Measurements from ENCODE around the gene ZFYVE28.

The ZFYVE28 gene

GRCh38 chr4:2302387-2303119, 115.9 kb downstream of the ZFYVE28 start:
- no peak for DNase-seq (ENCODE audit: low spot score)

DNA sequence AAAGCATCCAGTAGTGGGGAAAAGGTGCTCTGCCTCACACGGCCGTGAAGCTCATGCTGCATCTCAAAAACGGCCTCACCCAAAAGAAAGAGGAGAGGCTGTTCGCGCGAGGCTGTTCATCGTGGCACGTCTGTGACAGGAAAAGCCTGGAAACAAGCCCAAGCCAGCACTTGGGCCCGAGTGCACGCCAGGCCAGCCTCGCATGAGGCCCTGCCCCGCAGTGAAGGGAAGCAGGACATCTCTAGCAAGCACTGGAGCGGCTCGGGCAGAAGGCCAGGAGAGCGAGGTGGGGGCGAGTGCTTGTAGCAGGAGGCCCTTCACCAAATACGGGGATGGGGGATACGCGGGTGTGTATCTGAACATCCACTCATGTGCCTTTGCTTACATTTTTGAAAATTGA, 116.6 kb downstream of the ZFYVE28 start:
- no peak for DNase-seq (ENCODE audit: low spot score)

DNA sequence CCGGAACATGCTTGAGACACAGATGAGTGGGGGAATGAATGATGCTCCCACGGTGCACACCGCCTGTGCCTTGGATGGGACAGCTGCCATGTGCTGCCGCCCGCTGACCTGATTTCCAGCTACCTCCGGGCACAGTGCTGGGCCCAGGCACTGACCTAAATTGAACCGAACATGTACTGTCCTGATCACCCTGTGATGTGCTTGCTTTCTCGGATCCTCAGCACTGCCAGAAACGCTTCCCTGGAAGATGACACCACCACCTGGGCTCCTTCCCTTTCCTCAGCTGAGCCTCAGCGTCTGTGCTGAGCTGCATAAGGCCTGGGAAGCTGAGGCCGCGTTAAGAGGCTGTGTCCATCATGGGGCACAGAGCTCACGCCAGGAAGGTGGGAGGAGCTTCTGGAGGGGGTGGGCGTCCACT, 117.2 kb downstream of the ZFYVE28 start:
- DNase-seq (ENCODE audit: low spot score) = no peak

DNA sequence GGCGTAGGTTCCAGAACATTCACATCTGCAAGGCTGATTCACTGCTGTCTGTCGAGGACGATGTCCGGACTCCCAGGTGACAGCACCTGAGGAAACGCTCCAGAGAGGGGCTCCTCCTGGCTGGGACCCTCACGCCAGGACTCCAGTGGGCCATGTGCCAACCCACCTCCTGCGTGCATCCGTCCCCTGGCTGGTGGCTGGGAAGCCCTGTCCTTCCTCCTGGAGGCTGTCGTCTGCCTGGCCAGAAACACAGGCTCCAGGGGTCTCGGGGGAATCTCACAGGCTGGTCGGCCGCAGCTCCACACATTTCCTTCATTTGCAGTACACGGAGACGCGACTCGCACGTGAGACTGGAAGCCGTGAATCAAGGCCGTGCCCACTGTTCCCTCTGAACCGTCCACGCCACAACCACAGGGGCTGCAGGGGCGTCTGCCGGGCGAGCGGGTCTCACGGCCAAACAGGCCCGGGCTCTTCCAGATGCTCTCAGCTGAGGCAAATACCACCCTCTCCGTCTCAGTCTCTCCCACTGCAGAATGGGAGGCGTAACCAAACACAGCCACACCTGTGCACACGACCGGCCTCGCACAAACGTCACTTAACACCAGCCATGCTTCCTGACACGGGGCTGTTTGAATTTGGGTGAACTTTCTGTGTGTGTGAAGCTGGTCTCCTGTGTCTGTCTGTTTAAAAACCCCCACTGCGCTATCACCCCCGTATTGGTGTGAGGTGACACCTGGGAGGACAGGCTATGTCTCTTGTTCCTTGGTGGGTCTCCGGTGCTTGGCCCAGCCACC, 117.8 kb downstream of the ZFYVE28 start:
- no peak for DNase-seq (ENCODE audit: low spot score)

DNA sequence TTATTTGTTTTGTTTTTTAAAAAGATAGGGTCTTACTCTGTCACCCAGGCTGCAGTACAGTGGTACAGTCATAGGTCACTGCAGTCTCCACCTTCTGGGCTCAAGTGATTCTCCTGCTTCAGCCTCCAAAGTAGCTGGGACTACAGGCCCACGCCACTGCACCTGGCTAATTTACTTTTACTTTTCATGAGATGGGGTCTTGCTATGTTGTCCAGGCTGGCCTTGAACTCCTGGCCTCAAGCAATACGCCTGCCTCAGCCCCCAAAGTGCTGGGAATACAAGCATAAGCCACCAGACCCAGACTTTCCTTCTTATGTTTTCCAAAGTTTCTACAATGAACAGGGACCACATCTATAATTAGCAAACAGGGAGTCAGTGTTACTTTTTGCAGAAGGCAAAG, 118.7 kb downstream of the ZFYVE28 start:
- no peak for DNase-seq (ENCODE audit: low spot score)

DNA sequence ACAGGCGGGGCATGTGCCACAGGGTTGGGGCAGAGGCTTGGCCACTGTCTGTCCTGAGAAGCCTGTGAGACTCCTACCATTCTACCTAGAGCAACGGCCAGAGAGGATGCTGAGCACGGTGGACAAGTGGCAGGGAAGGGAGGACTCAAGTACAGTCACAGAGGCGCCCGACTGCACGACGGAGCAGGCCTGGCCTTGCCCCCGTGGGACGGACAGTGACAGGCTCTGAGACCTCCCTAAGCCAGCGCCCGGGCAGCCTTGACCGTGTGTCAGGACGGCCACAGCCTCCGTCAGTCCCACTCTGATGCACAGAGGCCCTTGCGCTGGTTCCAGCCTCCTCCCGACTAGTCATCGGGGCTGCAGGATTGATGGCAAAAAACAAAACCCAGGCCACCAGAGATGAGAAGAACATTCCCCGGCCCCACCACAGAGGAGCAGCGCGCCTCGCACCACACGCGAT, 119.9 kb downstream of the ZFYVE28 start:
- DNase-seq (ENCODE audit: low spot score) = no peak

DNA sequence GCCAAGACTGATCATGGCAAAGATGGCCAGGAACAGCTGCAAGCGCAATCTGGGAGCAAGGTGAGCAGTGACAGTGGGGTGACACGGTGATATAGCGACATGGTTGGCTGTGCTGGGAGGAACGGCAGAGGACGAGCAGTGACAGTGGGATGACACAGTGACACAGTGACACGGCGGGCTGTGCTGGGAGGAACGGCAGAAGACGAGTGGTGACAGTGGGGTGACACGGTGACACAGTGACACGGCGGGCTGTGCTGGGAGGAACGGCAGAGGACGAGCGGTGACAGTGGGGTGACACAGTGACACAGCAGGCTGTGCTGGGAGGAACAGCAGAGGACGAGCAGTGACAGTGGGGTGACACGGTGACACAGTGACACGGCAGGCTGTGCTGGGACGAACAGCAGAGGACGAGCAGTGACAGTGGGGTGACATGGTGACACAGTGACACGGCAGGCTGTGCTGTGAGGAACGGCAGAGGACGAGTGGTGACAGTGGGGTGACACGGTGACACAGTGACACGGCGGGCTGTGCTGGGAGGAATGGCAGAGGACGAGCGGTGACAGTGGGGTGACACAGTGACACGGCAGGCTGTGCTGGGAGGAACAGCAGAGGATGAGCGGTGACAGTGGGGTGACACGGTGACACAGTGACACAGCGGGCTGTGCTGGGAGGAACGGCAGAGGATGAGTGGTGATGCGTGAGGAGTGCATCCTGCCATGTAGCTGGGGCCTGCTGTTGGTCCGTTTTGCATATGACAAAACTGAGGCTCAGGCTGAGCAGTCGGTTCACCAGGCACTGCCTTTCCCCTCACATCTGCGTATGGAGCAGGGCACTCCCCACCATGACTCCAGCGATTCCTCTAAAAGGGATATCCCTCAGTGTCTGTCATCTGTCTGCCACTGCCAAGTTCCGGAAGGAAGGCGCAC, 120.6 kb downstream of the ZFYVE28 start:
- DNase-seq (ENCODE audit: low spot score) = peak; percentile 77

DNA sequence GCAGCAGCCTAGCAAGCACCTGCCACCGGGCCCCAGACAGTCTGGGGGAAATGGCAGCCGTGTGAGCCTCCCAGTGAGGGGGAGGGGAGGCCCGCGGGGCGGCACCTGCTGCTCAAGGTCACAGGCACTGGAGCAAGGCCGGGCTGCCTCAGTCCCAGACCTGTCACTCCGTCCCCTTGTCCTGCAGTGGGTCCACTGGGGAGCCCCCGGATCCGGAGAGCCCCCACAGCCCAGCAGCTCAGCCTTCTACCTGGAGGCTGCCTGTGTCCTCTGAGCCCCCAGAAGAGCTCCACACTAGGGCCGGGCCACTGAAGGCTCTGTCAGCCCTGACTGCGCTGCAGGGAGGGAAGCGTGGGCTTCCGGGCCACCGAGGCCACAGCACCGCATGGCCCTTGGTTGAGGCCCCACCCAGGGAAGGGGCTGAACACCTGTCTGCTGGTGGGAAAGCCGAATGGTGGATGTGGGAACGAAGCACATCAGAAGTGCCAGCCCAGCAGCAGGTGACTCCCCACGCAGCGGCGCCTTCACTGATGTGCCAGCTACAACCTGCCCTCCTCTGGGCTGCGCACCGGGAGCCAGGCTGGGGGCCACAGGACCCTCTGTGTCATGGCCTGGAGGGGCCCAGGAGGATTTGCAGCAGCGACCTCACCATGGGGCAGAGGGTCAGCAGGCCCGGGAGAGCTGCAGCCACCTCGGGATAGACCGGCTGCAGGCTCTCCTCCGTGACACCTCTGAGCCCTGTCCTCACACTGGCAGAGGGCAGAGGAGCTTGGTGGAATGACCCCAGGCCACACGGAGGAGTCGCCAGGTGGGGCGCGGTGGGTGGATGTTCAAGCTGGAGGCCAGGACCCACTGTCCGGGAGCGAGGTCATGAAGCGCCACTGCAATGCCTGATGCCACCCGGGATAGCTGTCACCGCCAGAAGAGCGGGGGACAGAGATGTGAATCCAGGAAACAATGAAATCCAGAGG, 121.5 kb downstream of the ZFYVE28 start:
- DNase-seq (ENCODE audit: low spot score) = peak; percentile 61

GRCh38 chr4:2295900-2296442, 122.5 kb downstream of the ZFYVE28 start:
- no peak for DNase-seq (ENCODE audit: low spot score)

DNA sequence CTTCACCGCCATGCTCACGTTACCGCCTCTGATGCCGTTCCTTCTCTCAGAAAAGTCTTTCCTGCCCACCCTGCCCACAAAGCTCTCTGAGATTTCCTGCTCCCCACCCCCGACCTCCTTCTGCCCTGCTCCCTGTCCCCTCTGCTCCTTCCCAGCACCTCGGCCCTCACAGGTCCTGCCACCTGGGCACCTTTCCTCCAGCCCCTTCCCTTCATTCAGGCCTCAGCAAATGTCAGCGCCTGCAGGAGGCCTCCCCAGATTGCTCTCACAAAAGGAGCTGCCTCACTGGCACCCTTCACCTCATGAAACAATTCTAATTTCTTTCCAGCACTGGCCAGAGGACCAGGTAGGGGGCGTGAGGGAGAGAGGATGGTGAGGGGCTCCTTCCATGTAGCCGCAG, 122.9 kb downstream of the ZFYVE28 start:
- no peak for DNase-seq (ENCODE audit: low spot score)

- no peak for DNase-seq (ENCODE audit: low spot score)
Measured at GRCh38 chr4:2292646-2293108, 125.8 kb downstream of the ZFYVE28 start.

DNA sequence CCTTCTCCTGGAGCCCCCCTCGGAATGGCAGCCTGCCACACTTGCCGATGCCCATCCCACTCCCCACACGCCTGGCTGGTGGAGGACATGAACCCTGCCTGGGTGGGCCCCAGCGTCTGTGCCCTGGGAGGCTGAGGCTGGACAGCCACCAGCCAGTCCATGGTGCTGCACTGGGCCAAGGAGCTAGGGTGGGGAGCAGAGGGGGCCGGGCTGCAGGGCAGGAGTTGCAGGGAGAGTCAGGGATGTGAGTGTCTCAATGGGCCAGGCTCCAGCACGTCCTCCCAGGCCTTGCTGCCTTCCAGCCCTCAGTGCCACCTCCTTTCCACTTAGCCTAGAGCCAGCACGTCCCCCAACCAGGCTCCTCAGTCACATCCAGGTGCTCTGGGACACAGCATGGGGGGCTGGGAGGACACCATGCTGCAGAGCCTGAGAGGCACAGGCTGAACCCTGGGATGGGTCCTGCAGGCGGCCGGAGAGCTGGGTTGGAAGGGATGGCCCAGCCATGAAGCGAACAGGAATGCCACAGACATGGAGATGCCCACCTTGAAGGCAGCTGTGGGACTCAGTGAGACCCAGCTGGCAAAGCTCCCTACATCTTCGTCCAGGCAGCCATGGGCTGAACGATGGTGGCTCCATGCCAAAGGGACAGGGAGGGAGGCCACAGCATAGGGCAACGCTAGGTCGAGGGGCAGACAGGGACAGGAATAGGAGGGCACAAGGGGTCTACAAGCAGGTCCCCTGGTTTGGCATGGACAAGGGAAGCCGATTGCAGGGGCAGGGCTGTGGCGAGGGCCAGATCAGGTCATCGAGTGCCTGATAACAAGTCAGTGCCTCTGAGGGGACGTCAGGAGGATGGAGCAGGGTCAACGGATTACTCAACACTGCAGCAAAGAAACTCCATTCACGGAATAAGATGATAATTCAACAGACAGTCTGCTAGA, 126.5 kb downstream of the ZFYVE28 start:
- DNase-seq (ENCODE audit: low spot score) = no peak

GRCh38 chr4:2290974-2291704, 127.3 kb downstream of the ZFYVE28 start:
- DNase-seq (ENCODE audit: low spot score) = peak; percentile 56

GRCh38 chr4:2290488-2290887, 128.0 kb downstream of the ZFYVE28 start:
- no peak for DNase-seq (ENCODE audit: low spot score)

DNA sequence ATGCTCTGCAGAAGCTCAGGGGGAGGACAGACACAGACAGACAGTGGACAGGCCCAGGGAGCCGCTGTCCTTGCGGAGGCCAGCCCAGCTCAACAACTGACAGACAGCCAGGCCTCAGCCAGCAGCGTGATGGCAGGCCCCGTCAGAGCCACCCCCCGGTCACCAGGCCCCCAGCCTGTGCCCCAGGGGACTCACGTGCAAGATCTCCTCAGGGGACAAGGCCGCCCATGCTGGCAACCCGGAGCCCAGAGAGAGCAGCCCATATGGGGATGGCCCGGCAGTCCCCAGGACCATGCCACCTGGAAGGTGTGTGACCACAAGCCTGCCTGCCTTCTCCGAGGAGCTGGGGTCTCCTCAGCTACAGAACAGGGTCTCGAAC, 128.5 kb downstream of the ZFYVE28 start:
- DNase-seq (ENCODE audit: low spot score) = no peak

DNA sequence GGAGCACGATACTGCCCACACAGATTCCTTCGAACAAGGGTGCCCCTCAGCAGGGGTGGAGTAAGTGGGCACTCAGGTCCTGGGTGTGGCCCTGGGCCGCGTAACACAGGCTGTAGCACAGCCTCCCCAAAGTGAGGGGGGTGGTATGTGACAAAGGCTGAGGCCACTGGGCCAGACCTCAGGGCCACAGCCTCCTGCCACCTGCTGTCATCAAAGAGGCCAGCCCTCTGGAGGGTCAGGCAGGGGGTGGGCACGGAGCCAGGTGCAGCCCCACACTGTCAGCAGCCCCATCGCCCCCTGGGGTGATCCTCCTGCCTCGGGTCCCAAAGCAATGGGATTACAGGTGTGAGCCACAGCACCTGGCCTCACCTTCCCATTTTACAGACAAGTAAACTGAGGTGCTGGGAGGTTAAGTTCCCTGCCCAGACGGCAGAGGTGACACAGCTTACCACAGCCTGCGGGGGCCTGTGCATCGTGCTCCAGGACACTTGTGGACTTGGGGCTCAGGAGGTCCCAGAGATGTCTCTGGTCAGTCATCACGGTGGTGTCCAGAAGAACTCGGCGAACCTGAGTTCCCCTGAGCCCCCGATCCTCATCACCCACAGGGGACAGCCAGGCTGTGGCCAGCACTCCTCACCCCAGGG, 129.0 kb downstream of the ZFYVE28 start:
- no peak for DNase-seq (ENCODE audit: low spot score)

DNA sequence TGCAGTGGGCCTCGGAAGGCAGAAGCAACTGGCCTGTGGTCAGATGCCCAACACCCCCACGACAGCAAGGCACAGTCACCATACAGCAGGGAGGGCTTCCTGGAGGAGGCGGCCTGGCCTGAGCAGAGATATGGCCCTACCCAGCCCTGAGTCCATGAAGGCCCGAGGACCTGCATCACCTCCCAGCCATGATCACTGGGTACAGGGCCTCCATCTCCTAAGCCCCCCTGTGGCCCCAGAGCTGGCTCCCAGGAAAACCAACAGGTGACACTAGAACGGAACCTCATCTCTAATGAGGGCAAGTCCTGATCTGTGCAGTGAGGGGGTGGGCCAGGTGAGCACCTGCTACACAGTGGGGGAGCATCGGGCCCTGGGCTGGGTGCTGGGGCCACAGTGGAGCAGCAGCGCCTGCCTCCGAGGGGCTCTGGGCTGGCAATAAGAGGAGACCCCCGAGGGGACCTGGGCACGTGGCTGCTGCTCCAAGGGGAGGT, 130.3 kb downstream of the ZFYVE28 start:
- DNase-seq (ENCODE audit: low spot score) = no peak

GRCh38 chr4:2287594-2287915, 130.9 kb downstream of the ZFYVE28 start:
- no peak for DNase-seq (ENCODE audit: low spot score)

Measured in NAMALWA (cell line).